GM23338 (cell line): ENCODE results near the gene CAPN9. TPM values are rescaled to one million over a fixed set of nuclear protein-coding genes. Genes with fewer than 3 reads are reported as not detected.

Experiments used
- ATAC-seq: fragments of 200-7000 bp; cut with Tn5 transposase; 3 replicates; pipeline ENCODE4 v1.9.1; 2020
- DNase-seq: peaks from one replicate; pipeline ENCODE4 v3.0.0-alpha.2; 2015; ENCODE audit warnings: low spot score
- H2AFZ ChIP-seq: fragments of 200-600 bp; sonication (generic); 2 replicates; pipeline ENCODE4 v1.8.0; 2016; ENCODE audit warnings: antibody characterized with exemption, mild to moderate bottlenecking, moderate library complexity
- H3F3A ChIP-seq: fragments of 200-600 bp; sonication (generic); replicated peaks from 2 replicates; pipeline ENCODE4 v1.8.0; 2017; ENCODE audit warnings: antibody characterized with exemption, mixed run types, low read depth
- H3K27ac ChIP-seq: fragments of 200-600 bp; sonication (generic); 2 replicates; pipeline ENCODE4 v1.6.1; 2016; ENCODE audit warnings: low read depth
- H3K27me3 ChIP-seq: fragments of 200-600 bp; sonication (generic); 2 replicates; pipeline ENCODE4 v1.8.0; 2016; ENCODE audit warnings: mild to moderate bottlenecking, mixed run types, moderate library complexity; ENCODE audit not compliant: insufficient read depth
- H3K36me3 ChIP-seq: fragments of 200-600 bp; sonication (generic); 2 replicates; pipeline ENCODE4 v1.8.0; 2016; ENCODE audit warnings: mild to moderate bottlenecking; ENCODE audit not compliant: insufficient read depth
- H3K4me1 ChIP-seq: fragments of 200-600 bp; sonication (generic); 2 replicates; pipeline ENCODE4 v1.8.0; 2016; ENCODE audit warnings: mild to moderate bottlenecking, moderate library complexity; ENCODE audit not compliant: insufficient read depth
- H3K4me2 ChIP-seq: fragments of 200-600 bp; sonication (generic); 2 replicates; pipeline ENCODE4 v1.7.1; 2017; ENCODE audit warnings: mixed run types
- H3K4me3 ChIP-seq: fragments of 200-600 bp; sonication (generic); 2 replicates; pipeline ENCODE4 v1.6.1; 2016; ENCODE audit warnings: mixed run types
- H3K79me2 ChIP-seq: fragments of 200-600 bp; sonication (generic); replicated peaks from 2 replicates; pipeline ENCODE4 v1.8.0; 2017; ENCODE audit warnings: mild to moderate bottlenecking; ENCODE audit not compliant: insufficient read depth
- H3K9me2 ChIP-seq: fragments of 200-600 bp; sonication (generic); 2 replicates; pipeline ENCODE4 v1.8.0; 2017; ENCODE audit not compliant: insufficient read depth
- H4K20me1 ChIP-seq: fragments of 200-600 bp; sonication (generic); replicated peaks from 2 replicates; pipeline ENCODE4 v1.8.0; 2017; ENCODE audit warnings: mild to moderate bottlenecking; ENCODE audit not compliant: insufficient read depth
- H3K27ac Mint-ChIP-seq: 2 replicates; pipeline ENCODE4 v1.8.0; 2020; ENCODE audit warnings: inconsistent platforms, mild to moderate bottlenecking, moderate library complexity, mixed read lengths
- H3K27me3 Mint-ChIP-seq: 3 replicates; pipeline ENCODE4 v1.8.0; 2022; ENCODE audit warnings: low read depth, mild to moderate bottlenecking, moderate library complexity, mixed read lengths, inconsistent platforms; ENCODE audit not compliant: insufficient read depth, poor library complexity
- H3K36me3 Mint-ChIP-seq: 3 replicates; pipeline ENCODE4 v1.8.0; 2021; ENCODE audit warnings: low read depth, mild to moderate bottlenecking, inconsistent platforms, moderate library complexity, mixed read lengths
- H3K4me1 Mint-ChIP-seq: 3 replicates; pipeline ENCODE4 v1.8.0; 2020; ENCODE audit warnings: mild to moderate bottlenecking, inconsistent platforms, mixed read lengths
- H3K4me3 Mint-ChIP-seq: 3 replicates; pipeline ENCODE4 v1.8.0; 2021; ENCODE audit warnings: moderate library complexity, mild to moderate bottlenecking, inconsistent platforms, mixed read lengths
- H3K9me3 Mint-ChIP-seq: 3 replicates; pipeline ENCODE4 v1.8.0; 2020; ENCODE audit warnings: moderate library complexity, mild to moderate bottlenecking, inconsistent platforms, mixed read lengths
- CREB1 ChIP-seq: fragments of 250-450 bp; sonication (Bioruptor Pico); IDR thresholded peaks from 2 replicates; pipeline ENCODE4 v1.5.0; 2020; ENCODE audit warnings: low read depth, mild to moderate bottlenecking, moderate library complexity
- EZH2 ChIP-seq: fragments of 200-600 bp; sonication (generic); IDR thresholded peaks from one replicate; pipeline ENCODE4 v1.8.0; 2017; ENCODE audit warnings: antibody characterized with exemption, mild to moderate bottlenecking, low read depth; ENCODE audit not compliant: unreplicated experiment
- EZH2phosphoT487 ChIP-seq: fragments of 200-600 bp; sonication (generic); IDR thresholded peaks from one replicate; pipeline ENCODE4 v1.8.1; 2018; ENCODE audit warnings: antibody characterized with exemption; ENCODE audit not compliant: unreplicated experiment
- JUNB ChIP-seq: IDR thresholded peaks from one replicate; pipeline ENCODE4 v1.6.1; 2016; ENCODE audit warnings: antibody characterized with exemption; ENCODE audit not compliant: unreplicated experiment
- POLR2AphosphoS5 ChIP-seq: IDR thresholded peaks from 2 replicates; pipeline ENCODE4 v1.6.1; 2016; ENCODE audit warnings: antibody characterized with exemption, low read depth
- STAT1 ChIP-seq: IDR thresholded peaks from one replicate; pipeline ENCODE4 v1.6.1; 2016; ENCODE audit warnings: antibody characterized with exemption; ENCODE audit not compliant: unreplicated experiment
- ZNF114 ChIP-seq: fragments of 250-450 bp; sonication (Bioruptor Pico); IDR thresholded peaks from 2 replicates; pipeline ENCODE4 v1.5.0; 2020; ENCODE audit warnings: mild to moderate bottlenecking, moderate library complexity
- ZNF331 ChIP-seq: fragments of 250-450 bp; sonication (Bioruptor Pico); IDR thresholded peaks from 2 replicates; pipeline ENCODE4 v1.5.0; 2020; ENCODE audit warnings: low read depth, mild to moderate bottlenecking, moderate library complexity
- ZNF462 ChIP-seq: fragments of 250-450 bp; sonication (Bioruptor Pico); IDR thresholded peaks from 2 replicates; pipeline ENCODE4 v1.5.0; 2020; ENCODE audit warnings: mild to moderate bottlenecking, moderate library complexity
- polyA plus RNA-seq: library from polyadenylated mRNA; unstranded; fragments of >200 nt; fragmentation: Nextera tagmentation; extraction: Ambion mirVana; gene quantifications from 2 replicates; pipeline ENCODE4 v1.2.1, GENCODE V29; 2016
- total RNA-seq: library from RNA; depleted of rRNA; stranded (reverse); fragments of >200 nt; shearing (Covaris generic); gene quantifications from 2 replicates; pipeline ENCODE4 v1.2.3, GENCODE V29; 2014
- TF ChIP-seq, protein P1 (sequence below), 2 experiments: fragments of 200-600 bp in 1 of 2; sonication (generic) in 1 of 2; conservative IDR thresholded peaks; 2 replicates each; pipeline versions ENCODE4 v1.5.1 to v1.6.1; 2016 to 2017; ENCODE audit warnings: antibody characterized with exemption in 2 of 2, low read depth in 2 of 2, mild to moderate bottlenecking in 2 of 2, moderate library complexity in 1 of 2
- TF ChIP-seq, protein P2 (sequence below): IDR thresholded peaks from 2 replicates; pipeline ENCODE4 v1.6.1; 2016; ENCODE audit warnings: antibody characterized with exemption

The CAPN9 gene
- total and polyA plus RNA-seq, 2 experiments from 2014 or later = 0.07 TPM; not detected in 1

GRCh38 chr1:230842801-230843200 lies 95.6 kb downstream of the CAPN9 start (continued):
- TF ChIP-seq ZNF462 (CRISPR knock-in tag) = no peak
- TF ChIP-seq POLR2AphosphoS5 = no peak
- no peak for TF ChIP-seq STAT1
- TF ChIP-seq, protein P1, sequence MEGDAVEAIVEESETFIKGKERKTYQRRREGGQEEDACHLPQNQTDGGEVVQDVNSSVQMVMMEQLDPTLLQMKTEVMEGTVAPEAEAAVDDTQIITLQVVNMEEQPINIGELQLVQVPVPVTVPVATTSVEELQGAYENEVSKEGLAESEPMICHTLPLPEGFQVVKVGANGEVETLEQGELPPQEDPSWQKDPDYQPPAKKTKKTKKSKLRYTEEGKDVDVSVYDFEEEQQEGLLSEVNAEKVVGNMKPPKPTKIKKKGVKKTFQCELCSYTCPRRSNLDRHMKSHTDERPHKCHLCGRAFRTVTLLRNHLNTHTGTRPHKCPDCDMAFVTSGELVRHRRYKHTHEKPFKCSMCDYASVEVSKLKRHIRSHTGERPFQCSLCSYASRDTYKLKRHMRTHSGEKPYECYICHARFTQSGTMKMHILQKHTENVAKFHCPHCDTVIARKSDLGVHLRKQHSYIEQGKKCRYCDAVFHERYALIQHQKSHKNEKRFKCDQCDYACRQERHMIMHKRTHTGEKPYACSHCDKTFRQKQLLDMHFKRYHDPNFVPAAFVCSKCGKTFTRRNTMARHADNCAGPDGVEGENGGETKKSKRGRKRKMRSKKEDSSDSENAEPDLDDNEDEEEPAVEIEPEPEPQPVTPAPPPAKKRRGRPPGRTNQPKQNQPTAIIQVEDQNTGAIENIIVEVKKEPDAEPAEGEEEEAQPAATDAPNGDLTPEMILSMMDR (conservative IDR thresholded peaks at IDR 0.05; ENCODE audit: low read depth in 2 of 2) = no peak
- TF ChIP-seq CREB1 = no peak

DNA sequence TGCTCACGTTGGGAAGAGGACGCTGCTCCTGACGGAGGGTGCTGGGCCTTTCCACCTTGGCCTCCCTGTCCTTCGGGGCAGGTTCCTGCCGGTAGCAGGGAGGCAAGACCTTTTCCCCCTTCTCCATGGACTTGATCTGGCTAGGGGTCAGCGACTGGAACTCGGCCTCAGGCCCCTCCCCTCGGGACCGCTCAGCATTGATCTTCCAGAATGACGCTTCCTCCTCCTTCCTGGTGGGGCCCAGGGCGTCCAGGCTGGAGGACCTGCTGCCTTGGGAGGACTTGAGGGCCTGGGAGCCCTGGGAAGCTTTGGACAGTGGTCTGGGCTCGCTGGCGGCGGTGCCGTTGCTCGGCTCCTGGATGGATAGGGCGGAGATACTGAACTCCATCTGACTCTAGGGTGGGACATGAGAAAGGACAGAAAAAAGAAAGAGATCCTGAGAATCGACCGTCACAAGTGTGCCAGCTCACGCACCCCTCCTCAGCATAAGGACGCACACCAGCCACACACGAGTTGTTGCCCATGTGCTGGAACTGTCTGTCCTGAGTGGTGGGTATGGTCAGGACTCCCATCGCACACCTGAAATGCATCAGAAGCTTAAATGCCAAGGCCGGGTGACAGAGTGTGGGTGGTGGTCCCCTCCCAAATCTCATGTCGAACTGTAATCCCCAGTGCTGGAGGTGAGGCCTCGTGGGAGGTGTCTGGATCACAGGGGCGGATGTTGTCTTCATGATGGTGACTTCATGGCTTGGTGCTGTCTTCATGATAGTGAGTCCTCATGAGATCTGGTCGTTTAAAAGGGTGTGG lies 96.5 kb downstream of the CAPN9 start:
- Mint-ChIP-seq H3K27me3 (peaks cover 2% of the 10 kb centered on the region), H3K36me3 (peaks cover 27% of the 10 kb centered on the region), H3K4me1 (no peaks in the 10 kb centered on the region), H3K9me3 (no peaks in the 10 kb centered on the region), H3K4me3 (no peak overlapping the region), H3K27ac (no peak overlapping the region)
- Histone ChIP-seq H3K27ac (no peak overlapping the region), H3K79me2 (no peaks in the 10 kb centered on the region), H3K4me2 (no peak overlapping the region), H3K27me3 (no peaks in the 10 kb centered on the region), H3K36me3 (no peaks in the 10 kb centered on the region), H3K9me2 (no peaks in the 10 kb centered on the region), H3F3A (no peaks in the 10 kb centered on the region), H3K4me3 (no peak overlapping the region), H4K20me1 (peaks cover 14% of the 10 kb centered on the region), H3K4me1 (no peaks in the 10 kb centered on the region), H2AFZ (no peak overlapping the region)
- DNase-seq = no peak
- no peak for ATAC-seq
- TF ChIP-seq, protein P1 (conservative IDR thresholded peaks at IDR 0.05; ENCODE audit: low read depth in 2 of 2) = no peak
- TF ChIP-seq ZNF331 (CRISPR knock-in tag) (no peak), CREB1 (no peak), ZNF114 (no peak), STAT1 (no peak), EZH2 (no peak), EZH2phosphoT487 (no peak), POLR2AphosphoS5 (no peak), JUNB (no peak)
- TF ChIP-seq, protein P2, sequence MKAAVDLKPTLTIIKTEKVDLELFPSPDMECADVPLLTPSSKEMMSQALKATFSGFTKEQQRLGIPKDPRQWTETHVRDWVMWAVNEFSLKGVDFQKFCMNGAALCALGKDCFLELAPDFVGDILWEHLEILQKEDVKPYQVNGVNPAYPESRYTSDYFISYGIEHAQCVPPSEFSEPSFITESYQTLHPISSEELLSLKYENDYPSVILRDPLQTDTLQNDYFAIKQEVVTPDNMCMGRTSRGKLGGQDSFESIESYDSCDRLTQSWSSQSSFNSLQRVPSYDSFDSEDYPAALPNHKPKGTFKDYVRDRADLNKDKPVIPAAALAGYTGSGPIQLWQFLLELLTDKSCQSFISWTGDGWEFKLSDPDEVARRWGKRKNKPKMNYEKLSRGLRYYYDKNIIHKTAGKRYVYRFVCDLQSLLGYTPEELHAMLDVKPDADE = no peak
